AG09319 (cell line): Measurements from ENCODE around the gene PSG1.
"Not testable (repeated sequence)": the region's sequence is repeated elsewhere in the genome, so short reads cannot be mapped to it uniquely, and the experiment has no call there.

ENCODE experiments used
- DNase-seq: peaks from one replicate; pipeline ENCODE4 v3.0.0-alpha.2; 2010; ENCODE audit warnings: low read depth; ENCODE audit errors: extremely low read depth
- CTCF ChIP-seq: IDR thresholded peaks from 2 replicates; pipeline ENCODE4 v1.5.1; 2011; ENCODE audit warnings: low read depth, mild to moderate bottlenecking, inconsistent platforms, low read length, moderate library complexity

Gene PSG1

GRCh38 chr19:42900561-42900960 lies 21.0 kb upstream of the PSG1 start:
- DNase-seq, result not testable (repeated sequence)

DNA sequence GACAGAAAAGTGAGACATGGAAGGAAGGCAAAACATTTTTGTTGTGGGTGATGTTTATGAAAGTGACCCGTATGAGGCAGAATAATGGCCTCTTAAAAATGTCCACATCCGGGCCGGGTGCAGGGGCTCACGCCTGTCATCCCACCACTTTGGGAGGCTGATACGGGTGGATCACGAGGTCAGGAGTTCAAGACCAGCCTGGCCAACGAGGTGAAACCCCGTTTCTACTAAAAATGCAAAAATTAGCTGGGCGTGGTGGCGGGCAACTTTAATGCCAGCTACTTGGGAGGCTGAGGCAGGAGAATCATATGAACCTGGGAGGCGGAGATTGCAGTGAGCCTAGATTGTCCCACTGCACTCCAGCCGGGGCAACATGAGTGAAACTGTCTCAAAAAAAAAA lies 20.2 kb upstream of the PSG1 start:
- not testable (repeated sequence) for DNase-seq

DNA sequence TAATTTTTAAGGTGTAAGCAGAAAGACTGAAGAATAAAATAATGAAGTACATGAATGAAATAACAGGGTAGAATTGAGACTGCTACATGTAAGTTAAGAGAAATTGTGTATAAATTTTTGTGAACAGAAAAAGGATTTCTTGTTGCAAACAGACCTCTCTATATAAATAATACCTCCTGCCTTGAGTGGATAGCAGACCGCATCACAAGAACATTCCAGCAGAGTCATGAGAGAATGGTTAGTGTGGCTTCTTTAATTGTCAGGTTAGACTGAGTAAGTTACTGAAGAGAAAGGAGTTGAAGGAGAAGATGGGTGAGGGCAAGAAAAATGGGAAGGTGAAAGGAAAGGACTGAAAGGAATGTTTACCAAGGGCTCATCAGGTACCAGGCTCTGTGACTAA lies 19.6 kb upstream of the PSG1 start:
- DNase-seq, result not testable (repeated sequence)

- DNase-seq, result not testable (repeated sequence)
Observed at GRCh38 chr19:42898656-42899055, 19.1 kb upstream of the PSG1 start.

DNA sequence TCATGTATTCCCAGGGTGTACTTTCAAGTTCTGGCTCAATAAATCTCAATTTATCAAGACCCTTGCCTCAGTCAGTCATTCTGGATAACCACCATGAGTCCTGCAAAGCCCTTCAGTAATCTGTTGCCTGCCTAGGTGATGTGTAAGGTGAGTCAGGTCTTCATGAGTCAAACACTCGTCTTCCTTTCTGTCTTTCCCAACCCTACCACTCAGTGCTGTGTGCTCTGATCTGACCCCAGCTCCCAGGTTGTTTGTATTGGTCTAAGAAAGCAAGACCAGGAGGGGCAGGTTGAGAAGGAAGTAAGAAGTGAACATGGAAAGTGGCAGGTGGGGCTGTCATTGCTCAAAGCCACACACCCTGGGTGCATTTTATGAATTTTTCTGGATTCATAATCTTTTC lies 18.2 kb upstream of the PSG1 start:
- not testable (repeated sequence) for DNase-seq

DNA sequence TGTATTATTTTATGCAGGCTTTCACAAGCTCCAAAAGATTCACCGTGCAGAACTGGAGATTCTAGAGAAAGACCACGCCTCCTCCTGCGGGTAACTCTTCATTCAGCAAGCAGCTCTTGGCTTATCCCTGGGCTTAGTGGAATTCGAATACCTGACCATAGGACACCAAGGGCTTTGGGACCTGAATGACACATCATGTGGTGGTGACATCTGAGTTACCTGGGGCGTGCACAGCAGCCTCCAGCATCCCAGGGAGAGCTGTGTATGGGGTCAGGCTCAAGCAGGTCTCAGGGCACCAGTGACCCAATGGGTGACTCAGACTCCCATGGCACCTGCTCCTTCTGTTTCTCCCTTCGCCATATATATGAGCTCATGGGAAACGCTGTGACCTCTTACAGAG lies 10.9 kb upstream of the PSG1 start:
- DNase-seq, result not testable (repeated sequence)

DNA sequence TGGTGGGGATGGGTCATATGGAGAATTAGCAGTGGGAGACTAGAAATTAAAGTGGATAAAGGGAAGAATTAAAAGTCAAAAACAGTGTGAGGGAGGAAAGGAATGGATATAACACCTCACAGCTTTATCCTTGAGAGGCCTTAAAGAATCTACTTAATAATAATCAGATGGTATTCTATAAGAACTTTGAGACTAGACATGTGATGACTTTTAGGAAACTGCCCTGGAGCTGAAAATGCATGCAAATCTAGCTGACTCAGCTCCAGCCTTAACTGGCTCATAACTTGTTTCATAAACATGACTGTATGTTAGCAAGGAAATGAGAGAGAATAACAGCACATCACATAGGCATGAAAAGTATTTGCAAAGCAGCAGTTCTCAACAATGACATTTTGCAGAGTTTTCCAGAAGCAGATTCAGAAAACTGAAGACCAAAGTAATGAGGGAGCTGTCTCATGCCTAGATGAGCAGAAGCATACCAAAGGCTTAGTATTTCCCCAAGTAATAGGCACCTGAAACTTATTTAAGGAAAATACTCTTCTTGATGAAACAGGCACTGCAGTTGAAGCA lies 8.4 kb upstream of the PSG1 start:
- not testable (repeated sequence) for DNase-seq

DNA sequence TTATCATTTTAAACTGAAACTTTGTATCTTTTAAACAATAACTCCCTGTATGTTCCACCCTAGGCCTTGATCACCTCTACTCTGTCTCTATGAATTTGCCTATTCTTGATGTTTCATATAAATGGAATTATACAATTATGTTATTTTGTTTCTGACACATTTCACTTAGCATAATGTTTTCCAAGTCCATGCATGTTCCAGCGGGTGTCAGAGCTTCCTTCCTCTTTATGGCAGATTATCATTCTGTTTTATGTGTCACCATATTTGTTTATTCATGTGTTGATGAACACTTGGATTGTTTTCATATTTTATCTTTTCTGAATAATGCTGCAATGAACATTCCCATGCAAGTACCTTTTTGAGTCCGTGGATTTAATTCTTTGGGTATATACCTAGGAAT lies 3.2 kb upstream of the PSG1 start:
- not testable (repeated sequence) for DNase-seq

DNA sequence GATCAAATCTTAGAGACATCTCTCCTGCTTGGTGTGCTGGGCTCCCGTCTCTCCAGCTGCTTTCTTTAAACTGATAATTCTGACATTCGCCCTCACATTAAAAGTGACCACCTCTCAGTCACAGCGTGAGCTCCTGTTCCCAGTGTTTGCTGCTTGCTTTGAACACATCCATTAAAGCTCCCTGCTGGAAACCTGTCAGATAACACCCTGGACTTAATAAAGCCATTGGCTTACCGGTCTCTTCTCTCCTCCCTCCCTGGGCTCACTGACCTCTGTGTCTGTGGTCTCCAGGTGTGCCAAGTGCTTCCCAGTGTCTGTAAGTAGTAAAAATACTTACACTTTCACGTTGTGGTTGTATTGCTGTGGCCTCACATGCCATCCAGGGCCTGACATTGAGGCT lies 2.5 kb upstream of the PSG1 start:
- DNase-seq, result not testable (repeated sequence)

GRCh38 chr19:42881279-42881678 lies 1.8 kb upstream of the PSG1 start:
- DNase-seq, result not testable (repeated sequence)
- peak; percentile 33 for TF ChIP-seq CTCF

- DNase-seq, result not testable (repeated sequence)
Observed at GRCh38 chr19:42880621-42881020, 1.1 kb upstream of the PSG1 start.

DNA sequence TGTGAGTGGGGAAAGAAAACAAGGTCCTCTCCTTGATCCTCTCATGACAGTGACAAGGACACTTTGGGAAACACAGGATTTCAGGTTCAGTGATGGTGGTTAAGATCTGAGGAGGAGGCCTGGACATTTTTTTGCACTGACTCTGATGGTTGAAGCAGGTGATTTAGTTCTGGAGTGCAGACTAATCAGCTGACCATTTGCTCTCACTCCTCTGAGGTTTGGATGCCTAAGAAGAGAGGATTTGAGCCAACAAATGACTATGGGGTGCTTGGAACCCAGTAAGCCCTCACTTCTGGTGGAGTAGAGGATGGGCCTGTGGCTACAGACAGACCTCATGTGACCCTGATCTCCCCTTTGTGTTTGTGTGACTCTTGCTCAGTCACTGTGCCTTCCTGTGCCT lies 2.9 kb downstream of the PSG1 start:
- not testable (repeated sequence) for DNase-seq

DNA sequence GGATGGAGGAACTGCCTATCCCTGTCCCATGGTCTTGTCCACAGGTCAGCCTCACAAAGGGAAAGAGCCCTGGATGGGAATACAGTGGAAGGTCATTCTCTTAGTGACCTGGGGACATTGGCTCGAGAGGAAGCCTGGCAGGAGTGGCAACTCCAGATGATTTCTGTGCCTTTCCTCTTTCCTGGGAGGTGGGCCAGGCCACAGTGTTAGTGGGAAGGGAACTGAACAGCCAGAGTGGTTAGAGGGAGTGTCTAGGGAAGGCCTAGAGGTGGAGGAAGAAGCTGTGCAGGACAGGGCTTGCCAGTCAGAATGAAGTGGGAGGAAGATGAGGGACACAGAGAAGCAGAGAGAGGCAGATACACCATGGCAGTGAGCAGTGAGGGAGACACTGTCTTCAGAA lies 3.6 kb downstream of the PSG1 start:
- not testable (repeated sequence) for DNase-seq

- DNase-seq, result not testable (repeated sequence)
Observed at GRCh38 chr19:42874901-42875813, 4.4 kb downstream of the PSG1 start.

DNA sequence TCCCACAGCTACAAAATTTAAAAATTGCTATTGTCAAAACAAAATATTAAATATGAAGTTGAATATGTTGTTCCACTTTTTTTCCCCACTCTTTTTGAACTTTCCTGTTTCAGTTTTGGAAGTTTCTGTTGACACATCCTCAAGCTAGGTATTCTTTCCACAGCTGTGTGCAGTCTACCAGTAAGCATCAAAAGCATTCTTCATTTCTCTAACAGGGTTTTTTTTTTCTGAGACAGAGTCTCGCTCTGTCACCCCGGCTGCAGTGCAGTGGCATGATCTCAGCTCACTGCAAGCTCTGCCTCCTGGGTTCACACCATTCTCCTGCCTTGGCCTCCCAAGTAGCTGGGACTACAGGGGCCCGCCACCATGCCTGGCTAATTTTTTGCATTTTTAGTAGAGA lies 5.4 kb downstream of the PSG1 start:
- DNase-seq, result not testable (repeated sequence)
